A673 (cell line): ENCODE results near the gene MND1.

ENCODE experiments used
- CTCF ChIP-seq: fragments of 300-800, 200-600 bp; sonication (generic); conservative IDR thresholded peaks from 2 replicates; pipeline ENCODE4 v1.5.1; 2017; ENCODE audit warnings: low read depth, mild to moderate bottlenecking, antibody characterized with exemption, low read length, moderate library complexity, mixed read lengths
- EZH2 ChIP-seq: fragments of 200-600 bp; sonication (generic); IDR thresholded peaks from 2 replicates; pipeline ENCODE4 v1.6.1; 2017; ENCODE audit warnings: borderline replicate concordance, low read depth, mild to moderate bottlenecking, mixed read lengths, antibody characterized with exemption, low read length; ENCODE audit not compliant: poor library complexity, severe bottlenecking

GRCh38 chr4:153407906-153408305 lies 63.4 kb downstream of the MND1 start:
- TF ChIP-seq CTCF (no peak), EZH2 (no peak)
